HCT116 (cell line): ENCODE results near the gene NOP16. TPM values are rescaled to one million over a fixed set of nuclear protein-coding genes. Genes with fewer than 3 reads are reported as not detected.

ENCODE experiments used
- ATAC-seq: fragments of 200-7000 bp; cut with Tn5 transposase; 2 replicates; pipeline ENCODE4 v1.9.1; 2020; ENCODE audit warnings: mild to moderate bottlenecking, moderate library complexity
- BruUV-seq: library from RNA; stranded (reverse); fragments of 400-500 nt; replicated peaks from 2 replicates; lab custom pipeline; 2021; lab: Mats Ljungman, UMichigan
- CTCF ChIA-PET: fragments of 300-600 bp; sonication (Branson Sonifier 250); formaldehyde crosslinking; loops from one replicate; lab custom pipeline; 2021; ENCODE audit warnings: antibody characterized with exemption; lab: Charles Lee
- POLR2A ChIA-PET: fragments of 300-600, 350-600 bp; sonication (Branson Sonifier 250); formaldehyde crosslinking; loops from one replicate; lab custom pipeline; 2021; ENCODE audit warnings: antibody characterized with exemption; lab: Charles Lee
- RAD21 ChIA-PET, 2 experiments: fragments of 300-600 bp; sonication (Branson Sonifier 250); formaldehyde crosslinking; loops; one replicate each; lab custom pipeline; 2023; ENCODE audit warnings: low total read pairs in 2 of 2; ENCODE audit not compliant: uncharacterized antibody in 2 of 2, unreplicated experiment in 2 of 2, low non-redundant PET in 1 of 2; lab: Charles Lee
- DNase-seq: peaks from one replicate; pipeline ENCODE4 v3.0.0-alpha.2; 2010; ENCODE audit warnings: low read depth, low spot score
- H2AFZ ChIP-seq: fragments of 200-600 bp; shearing (Covaris generic), sonication (generic); 2 replicates; pipeline ENCODE4 v1.6.1; 2017; ENCODE audit warnings: low read depth, mixed run types, mixed read lengths, antibody characterized with exemption, low read length; ENCODE audit not compliant: poor library complexity, severe bottlenecking
- H3K27ac ChIP-seq: 2 replicates; pipeline ENCODE4 v1.5.1; 2012; ENCODE audit warnings: low read depth, low read length
- H3K27me3 ChIP-seq: fragments of 200-600 bp; sonication (generic); 2 replicates; pipeline ENCODE4 v1.6.1; 2016; ENCODE audit warnings: mixed run types, low read length, mixed read lengths; ENCODE audit not compliant: insufficient read depth
- H3K36me3 ChIP-seq, 2 experiments: fragments of 200-500 bp in 1 of 2; fragments of 200-600 bp in 1 of 2; sonication (Bioruptor generic) in 1 of 2; sonication (generic) in 1 of 2; 2 replicates each; pipeline versions ENCODE4 v1.5.1 to v1.6.1; 2014 to 2016; ENCODE audit warnings: low read length in 2 of 2, inconsistent platforms in 1 of 2, mixed read lengths in 1 of 2, mixed run types in 1 of 2; ENCODE audit not compliant: insufficient read depth in 2 of 2, control insufficient read depth in 1 of 2
- H3K4me1 ChIP-seq, 2 experiments: fragments of 200-600 bp in 1 of 2; sonication (generic) in 1 of 2; 2 replicates each; pipeline versions ENCODE4 v1.5.1 to v1.6.1; 2012 to 2017; ENCODE audit warnings: low read length in 2 of 2, inconsistent platforms in 1 of 2, mild to moderate bottlenecking in 1 of 2, mixed read lengths in 1 of 2, mixed run types in 1 of 2, moderate library complexity in 1 of 2; ENCODE audit not compliant: insufficient read depth in 2 of 2, control insufficient read depth in 1 of 2
- H3K4me2 ChIP-seq: fragments of 200-600 bp; sonication (generic); 2 replicates; pipeline ENCODE4 v1.6.1; 2017; ENCODE audit warnings: mixed run types, low read length, mixed read lengths
- H3K4me3 ChIP-seq, 2 experiments: fragments of 200-600 bp in 1 of 2; sonication (generic) in 1 of 2; replicated peaks in 1 of 2; 2 replicates each; pipeline ENCODE4 v1.5.1; 2011 to 2016; ENCODE audit warnings: low read length in 2 of 2, control low read depth in 1 of 2, low read depth in 1 of 2, mild to moderate bottlenecking in 1 of 2, mixed read lengths in 1 of 2, mixed run types in 1 of 2
- H3K79me2 ChIP-seq: fragments of 200-600 bp; sonication (generic); 2 replicates; pipeline ENCODE4 v1.6.1; 2017; ENCODE audit warnings: mild to moderate bottlenecking, mixed run types, low read length, moderate library complexity, mixed read lengths; ENCODE audit not compliant: insufficient read depth
- H3K9ac ChIP-seq: fragments of 200-600 bp; sonication (generic); 2 replicates; pipeline ENCODE4 v1.6.1; 2016; ENCODE audit warnings: low read length, mixed read lengths
- H3K9me2 ChIP-seq: fragments of 200-600 bp; sonication (generic), shearing (Covaris generic); 2 replicates; pipeline ENCODE4 v1.6.1; 2017; ENCODE audit warnings: mixed run types, mild to moderate bottlenecking, moderate library complexity; ENCODE audit not compliant: insufficient read depth
- H3K9me3 ChIP-seq, 2 experiments: fragments of 200-500 bp in 1 of 2; fragments of 200-600 bp in 1 of 2; sonication (Bioruptor generic) in 1 of 2; sonication (generic) in 1 of 2; 2 replicates each; pipeline ENCODE4 v1.6.1; 2014 to 2017; ENCODE audit warnings: low read length in 2 of 2, mixed read lengths in 2 of 2, inconsistent platforms in 1 of 2, low read depth in 1 of 2, mild to moderate bottlenecking in 1 of 2, mixed run types in 1 of 2, moderate library complexity in 1 of 2; ENCODE audit not compliant: control insufficient read depth in 1 of 2, insufficient read depth in 1 of 2
- H4K20me1 ChIP-seq: fragments of 200-600 bp; sonication (generic), shearing (Covaris generic); 2 replicates; pipeline ENCODE4 v1.6.1; 2017; ENCODE audit warnings: mixed run types, mild to moderate bottlenecking, moderate library complexity; ENCODE audit not compliant: insufficient read depth
- ATF3 ChIP-seq: IDR thresholded peaks from 2 replicates; pipeline ENCODE4 v1.6.1; 2012
- CBX3 ChIP-seq: IDR thresholded peaks from 2 replicates; pipeline ENCODE4 v1.6.1; 2012; ENCODE audit warnings: low read depth
- EGR1 ChIP-seq: IDR thresholded peaks from 2 replicates; pipeline ENCODE4 v1.6.1; 2012; ENCODE audit warnings: low read depth
- ELF1 ChIP-seq: IDR thresholded peaks from 2 replicates; pipeline ENCODE4 v1.6.1; 2012; ENCODE audit warnings: low read depth, borderline replicate concordance
- FOSL1 ChIP-seq: IDR thresholded peaks from 2 replicates; pipeline ENCODE4 v1.6.1; 2012; ENCODE audit warnings: low read depth
- JUND ChIP-seq: IDR thresholded peaks from 2 replicates; pipeline ENCODE4 v1.6.1; 2012
- POLR2AphosphoS5 ChIP-seq: IDR thresholded peaks from 2 replicates; pipeline ENCODE4 v1.6.1; 2011; ENCODE audit warnings: mild to moderate bottlenecking, low read depth, low read length, moderate library complexity
- REST ChIP-seq: IDR thresholded peaks from 2 replicates; pipeline ENCODE4 v1.6.1; 2012; ENCODE audit warnings: low read depth
- SIN3A ChIP-seq: IDR thresholded peaks from 2 replicates; pipeline ENCODE4 v1.6.1; 2012; ENCODE audit warnings: low read depth
- SP1 ChIP-seq: IDR thresholded peaks from 2 replicates; pipeline ENCODE4 v1.6.1; 2012; ENCODE audit warnings: low read depth
- SRF ChIP-seq: IDR thresholded peaks from 2 replicates; pipeline ENCODE4 v1.6.1; 2012; ENCODE audit warnings: low read depth
- TCF7L2 ChIP-seq: IDR thresholded peaks from 2 replicates; pipeline ENCODE4 v1.7.0; 2011; ENCODE audit warnings: borderline replicate concordance, inconsistent platforms; ENCODE audit not compliant: insufficient read depth, insufficient read length; ENCODE audit errors: extremely low read depth
- YY1 ChIP-seq: IDR thresholded peaks from 2 replicates; pipeline ENCODE4 v1.6.1; 2011; ENCODE audit warnings: low read length, low read depth, moderate library complexity, mild to moderate bottlenecking; ENCODE audit not compliant: insufficient replicate concordance; ENCODE audit errors: extremely low read depth
- ZFX ChIP-seq: fragments of 450-650 bp; IDR thresholded peaks from 2 replicates; pipeline ENCODE4 v1.6.1; 2017
- ZNF274 ChIP-seq: fragments of 200-500 bp; sonication (Bioruptor generic); IDR thresholded peaks from 2 replicates; pipeline ENCODE4 v1.6.1; 2014; ENCODE audit warnings: mild to moderate bottlenecking, low read depth, low read length, inconsistent platforms
- intact Hi-C: fragments of 100-400 bp; cut with micrococcal nuclease; formaldehyde crosslinking; loops from 2 replicates; pipeline ENCODE4 v1.10.0; 2022
- total RNA-seq: library from RNA; stranded (reverse); gene quantifications from one replicate; pipeline ENCODE4 v1.2.1, GENCODE V29; 2021; ENCODE audit not compliant: unreplicated experiment
- TF ChIP-seq, protein P1 (sequence below): IDR thresholded peaks from 2 replicates; pipeline ENCODE4 v1.6.1; 2011; ENCODE audit warnings: mild to moderate bottlenecking, low read length, moderate library complexity; ENCODE audit not compliant: insufficient replicate concordance; ENCODE audit errors: extremely low read depth
- TF ChIP-seq, protein P2 (sequence below), 3 experiments: fragments of 200-600 bp in 1 of 3; sonication (generic) in 1 of 3; IDR thresholded peaks in 2 of 3; conservative IDR thresholded peaks in 1 of 3; 2 replicates each; pipeline ENCODE4 v1.5.1; 2012 to 2017; ENCODE audit warnings: low read depth in 2 of 3, low read length in 2 of 3, antibody characterized with exemption in 1 of 3, borderline replicate concordance in 1 of 3, control low read depth in 1 of 3, mild to moderate bottlenecking in 1 of 3, mixed read lengths in 1 of 3, mixed run types in 1 of 3, moderate library complexity in 1 of 3; ENCODE audit not compliant: insufficient read depth in 1 of 3

NOP16 gene
- total RNA-seq, 1 experiment from 2014 or later: 67.1 TPM

GRCh38 chr5:176352116-176352878 is 36.1 kb downstream of the NOP16 start:
- no peak overlapping the region for H2AFZ ChIP-seq
- no peaks in the 10 kb centered on the region for H4K20me1 ChIP-seq
- H3K4me1 ChIP-seq: no peaks in the 10 kb centered on the region
- no peak overlapping the region for H3K4me2 ChIP-seq
- H3K27me3 ChIP-seq: no peaks in the 10 kb centered on the region
- ChIA-PET RAD21 (no interaction called here), POLR2A (no interaction called here), CTCF (no interaction called here)
- H3K79me2 ChIP-seq: peaks cover 68% of the 10 kb centered on the region
- TF ChIP-seq, protein P1, sequence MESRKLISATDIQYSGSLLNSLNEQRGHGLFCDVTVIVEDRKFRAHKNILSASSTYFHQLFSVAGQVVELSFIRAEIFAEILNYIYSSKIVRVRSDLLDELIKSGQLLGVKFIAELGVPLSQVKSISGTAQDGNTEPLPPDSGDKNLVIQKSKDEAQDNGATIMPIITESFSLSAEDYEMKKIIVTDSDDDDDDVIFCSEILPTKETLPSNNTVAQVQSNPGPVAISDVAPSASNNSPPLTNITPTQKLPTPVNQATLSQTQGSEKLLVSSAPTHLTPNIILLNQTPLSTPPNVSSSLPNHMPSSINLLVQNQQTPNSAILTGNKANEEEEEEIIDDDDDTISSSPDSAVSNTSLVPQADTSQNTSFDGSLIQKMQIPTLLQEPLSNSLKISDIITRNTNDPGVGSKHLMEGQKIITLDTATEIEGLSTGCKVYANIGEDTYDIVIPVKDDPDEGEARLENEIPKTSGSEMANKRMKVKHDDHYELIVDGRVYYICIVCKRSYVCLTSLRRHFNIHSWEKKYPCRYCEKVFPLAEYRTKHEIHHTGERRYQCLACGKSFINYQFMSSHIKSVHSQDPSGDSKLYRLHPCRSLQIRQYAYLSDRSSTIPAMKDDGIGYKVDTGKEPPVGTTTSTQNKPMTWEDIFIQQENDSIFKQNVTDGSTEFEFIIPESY: no peak
- no peak for TF ChIP-seq ELF1
- TF ChIP-seq ZFX: no peak
- no peak for TF ChIP-seq YY1
- TF ChIP-seq SIN3A: no peak
- no peak for TF ChIP-seq ZNF274
- TF ChIP-seq ATF3: no peak
- TF ChIP-seq FOSL1: no peak
- no peak for TF ChIP-seq SRF
- no peak for TF ChIP-seq CBX3
- no peak for TF ChIP-seq REST
- no peak for TF ChIP-seq JUND
- no peak for TF ChIP-seq EGR1
- TF ChIP-seq SP1: no peak
- TF ChIP-seq, protein P2, sequence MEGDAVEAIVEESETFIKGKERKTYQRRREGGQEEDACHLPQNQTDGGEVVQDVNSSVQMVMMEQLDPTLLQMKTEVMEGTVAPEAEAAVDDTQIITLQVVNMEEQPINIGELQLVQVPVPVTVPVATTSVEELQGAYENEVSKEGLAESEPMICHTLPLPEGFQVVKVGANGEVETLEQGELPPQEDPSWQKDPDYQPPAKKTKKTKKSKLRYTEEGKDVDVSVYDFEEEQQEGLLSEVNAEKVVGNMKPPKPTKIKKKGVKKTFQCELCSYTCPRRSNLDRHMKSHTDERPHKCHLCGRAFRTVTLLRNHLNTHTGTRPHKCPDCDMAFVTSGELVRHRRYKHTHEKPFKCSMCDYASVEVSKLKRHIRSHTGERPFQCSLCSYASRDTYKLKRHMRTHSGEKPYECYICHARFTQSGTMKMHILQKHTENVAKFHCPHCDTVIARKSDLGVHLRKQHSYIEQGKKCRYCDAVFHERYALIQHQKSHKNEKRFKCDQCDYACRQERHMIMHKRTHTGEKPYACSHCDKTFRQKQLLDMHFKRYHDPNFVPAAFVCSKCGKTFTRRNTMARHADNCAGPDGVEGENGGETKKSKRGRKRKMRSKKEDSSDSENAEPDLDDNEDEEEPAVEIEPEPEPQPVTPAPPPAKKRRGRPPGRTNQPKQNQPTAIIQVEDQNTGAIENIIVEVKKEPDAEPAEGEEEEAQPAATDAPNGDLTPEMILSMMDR (IDR thresholded peaks at IDR 0.05 in 2 of 3, conservative IDR thresholded peaks at IDR 0.05 in 1 of 3; ENCODE audit: borderline replicate concordance in 1 of 3, insufficient read depth in 1 of 3, low read depth in 2 of 3, low read length in 2 of 3): no peak
- no peak for TF ChIP-seq TCF7L2
- TF ChIP-seq POLR2AphosphoS5: no peak
- ATAC-seq (no peak), DNase-seq (no peak)
- H3K9me2 ChIP-seq: no peaks in the 10 kb centered on the region
- no peaks in the 10 kb centered on the region for H3K9me3 ChIP-seq
- H3K4me3 ChIP-seq: no peak overlapping the region
- intact Hi-C loops: no loop called here
- no peak overlapping the region for H3K9ac ChIP-seq
- H3K27ac ChIP-seq: no peak overlapping the region
- BruUV-seq: no TSS peak
- peaks cover 41 to 58% of the 10 kb centered on the region in 2 experiments for H3K36me3 ChIP-seq
